Kidney epithelial cell (primary cell): ENCODE measurements around the gene RAB33A. TPM values are rescaled to one million over a fixed set of nuclear protein-coding genes. Genes with fewer than 3 reads are reported as not detected.

Experiments
- DNase-seq: peaks from one replicate; pipeline ENCODE4 v3.0.0-alpha.2; 2010; ENCODE audit warnings: low read depth
- H3K27me3 ChIP-seq: 2 replicates; pipeline ENCODE4 v1.6.0; 2011; ENCODE audit warnings: low read length; ENCODE audit not compliant: control insufficient read depth, insufficient read depth
- H3K36me3 ChIP-seq: 2 replicates; pipeline ENCODE4 v1.5.1; 2011; ENCODE audit warnings: low read length; ENCODE audit not compliant: control insufficient read depth, insufficient read depth
- H3K4me3 ChIP-seq: 2 replicates; pipeline ENCODE4 v1.5.1; 2011; ENCODE audit warnings: low read depth, mild to moderate bottlenecking, control low read depth, low read length
- CTCF ChIP-seq: IDR thresholded peaks from 2 replicates; pipeline ENCODE4 v1.5.1; 2011; ENCODE audit warnings: mild to moderate bottlenecking, moderate library complexity, low read length, control low read depth, inconsistent platforms; ENCODE audit not compliant: insufficient read depth, poor library complexity, severe bottlenecking
- total RNA-seq: library from RNA; depleted of rRNA; stranded (reverse); fragments of >200 nt; gene quantifications from 2 replicates; pipeline ENCODE4 v1.2.3, GENCODE V29; 2015

Gene RAB33A
- total RNA-seq, 1 donor from 2014 or later, result 3.2 TPM

- H3K4me3 ChIP-seq, result peak within 1 kb of the TSS; percentile 87
- TF ChIP-seq CTCF, result no peak
- DNase-seq, result peak; percentile 80
- no peaks in the 10 kb centered on the region for H3K36me3 ChIP-seq
- H3K27me3 ChIP-seq, result no peaks in the 10 kb centered on the region
These were observed 5.9 kb upstream of the RAB33A start, which contains the start of gene AIFM1 for GRCh38 chrX:130165703-130166502. TSS of gene AIFM1 (minus strand) at chrX:130165841. CDS start at chrX:130165656, 185 bp downstream.

GRCh38 chrX:130166503-130166777 lies 5.3 kb upstream of the RAB33A start:
- no peak for DNase-seq
- no peak for TF ChIP-seq CTCF
- H3K4me3 ChIP-seq, result peak overlapping the region; percentile 87

GRCh38 chrX:130167040-130167439 lies 4.7 kb upstream of the RAB33A start:
- Histone ChIP-seq H3K4me3 (no peak overlapping the region), H3K36me3 (no peaks in the 10 kb centered on the region), H3K27me3 (peaks cover 7% of the 10 kb centered on the region)
- TF ChIP-seq CTCF, result no peak
- no peak for DNase-seq

More at GRCh38 chrX:130166503-130166777, 5.3 kb upstream of the RAB33A start:
- Histone ChIP-seq H3K36me3 (no peaks in the 10 kb centered on the region), H3K27me3 (peaks cover 1% of the 10 kb centered on the region)

GRCh38 chrX:130170752-130171445 lies 863 bp upstream of the RAB33A start:
- Histone ChIP-seq H3K27me3 (peaks cover 11% of the 10 kb centered on the region), H3K36me3 (no peaks in the 10 kb centered on the region), H3K4me3 (peak overlapping the region; percentile 39)
- no peak for DNase-seq
- no peak for TF ChIP-seq CTCF

- no peaks in the 10 kb centered on the region for H3K36me3 ChIP-seq
- no peak for TF ChIP-seq CTCF
These were observed 524 bp downstream of the RAB33A start for GRCh38 chrX:130172127-130172845.

More at GRCh38 chrX:130172127-130172845, 524 bp downstream of the RAB33A start:
- H3K27me3 ChIP-seq, result peaks cover 11% of the 10 kb centered on the region
- peak overlapping the region; percentile 39 for H3K4me3 ChIP-seq
- DNase-seq, result no peak
